ENCODE data around the gene GDPD2.

GDPD2 gene

DNA sequence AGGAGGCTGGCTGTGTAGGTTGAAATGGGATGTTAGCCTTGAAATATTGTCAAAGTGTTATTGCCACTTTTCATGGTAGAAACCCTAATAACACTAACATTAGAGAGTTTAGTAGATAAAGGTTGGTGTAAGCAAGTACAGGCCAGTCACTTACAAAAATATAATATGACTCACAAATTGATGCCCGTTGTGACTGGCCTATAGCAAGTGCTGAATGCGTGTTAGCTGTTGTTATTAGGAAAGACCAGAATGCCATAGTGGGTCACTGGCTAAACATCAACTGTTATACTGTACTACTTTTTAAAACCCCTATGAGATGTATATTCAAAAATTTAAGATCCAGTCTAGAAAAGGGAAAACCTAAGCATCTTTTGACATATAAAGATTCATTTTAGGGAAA lies 20.4 kb upstream of the GDPD2 start:
- Histone ChIP-seq H3K4me1 (ENCODE audit: insufficient read depth, low read length) (no peaks in the 10 kb centered on the region), H3K4me2 (ENCODE audit: insufficient read depth, low read length) (no peak overlapping the region), H3K4me3 (ENCODE audit: low read depth in 1 of 2, low read length in 2 of 2) (no peak overlapping the region), H3K36me3 (ENCODE audit: insufficient read depth, low read length) (peaks cover 72% of the 10 kb centered on the region), H3K9ac (ENCODE audit: low read depth, low read length) (no peak overlapping the region), H2AFZ (ENCODE audit: low read depth, low read length) (no peak overlapping the region), H3K79me2 (ENCODE audit: insufficient read depth, low read length) (no peaks in the 10 kb centered on the region), H3K9me3 (ENCODE audit: insufficient read depth, low read length, severe bottlenecking) (no peaks in the 10 kb centered on the region), H4K20me1 (ENCODE audit: insufficient read depth, low read length) (no peaks in the 10 kb centered on the region), H3K27me3 (ENCODE audit: insufficient read depth, low read length, poor library complexity) (no peaks in the 10 kb centered on the region), H3K27ac (ENCODE audit: low read length) (no peak overlapping the region)
- TF ChIP-seq EZH2 (IDR thresholded peaks at IDR 0.05; ENCODE audit: borderline replicate concordance, low read depth, low read length, severe bottlenecking) = no peak
- TF ChIP-seq, protein P1, sequence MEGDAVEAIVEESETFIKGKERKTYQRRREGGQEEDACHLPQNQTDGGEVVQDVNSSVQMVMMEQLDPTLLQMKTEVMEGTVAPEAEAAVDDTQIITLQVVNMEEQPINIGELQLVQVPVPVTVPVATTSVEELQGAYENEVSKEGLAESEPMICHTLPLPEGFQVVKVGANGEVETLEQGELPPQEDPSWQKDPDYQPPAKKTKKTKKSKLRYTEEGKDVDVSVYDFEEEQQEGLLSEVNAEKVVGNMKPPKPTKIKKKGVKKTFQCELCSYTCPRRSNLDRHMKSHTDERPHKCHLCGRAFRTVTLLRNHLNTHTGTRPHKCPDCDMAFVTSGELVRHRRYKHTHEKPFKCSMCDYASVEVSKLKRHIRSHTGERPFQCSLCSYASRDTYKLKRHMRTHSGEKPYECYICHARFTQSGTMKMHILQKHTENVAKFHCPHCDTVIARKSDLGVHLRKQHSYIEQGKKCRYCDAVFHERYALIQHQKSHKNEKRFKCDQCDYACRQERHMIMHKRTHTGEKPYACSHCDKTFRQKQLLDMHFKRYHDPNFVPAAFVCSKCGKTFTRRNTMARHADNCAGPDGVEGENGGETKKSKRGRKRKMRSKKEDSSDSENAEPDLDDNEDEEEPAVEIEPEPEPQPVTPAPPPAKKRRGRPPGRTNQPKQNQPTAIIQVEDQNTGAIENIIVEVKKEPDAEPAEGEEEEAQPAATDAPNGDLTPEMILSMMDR (IDR thresholded peaks at IDR 0.05; ENCODE audit: borderline replicate concordance, extremely low read depth, low read length, poor library complexity, severe bottlenecking) = no peak
- DNase-seq (no peak), ATAC-seq (ENCODE audit: insufficient read depth, low read depth) (no peak)

GRCh38 chrX:70405003-70405402 lies 18.1 kb upstream of the GDPD2 start:
- Histone ChIP-seq H3K36me3 (ENCODE audit: insufficient read depth, low read length) (peaks cover 76% of the 10 kb centered on the region), H3K9ac (ENCODE audit: low read depth, low read length) (no peak overlapping the region), H3K4me2 (ENCODE audit: insufficient read depth, low read length) (no peak overlapping the region), H3K4me1 (ENCODE audit: insufficient read depth, low read length) (no peaks in the 10 kb centered on the region), H3K9me3 (ENCODE audit: insufficient read depth, low read length, severe bottlenecking) (no peaks in the 10 kb centered on the region), H4K20me1 (ENCODE audit: insufficient read depth, low read length) (no peaks in the 10 kb centered on the region), H3K27ac (ENCODE audit: low read length) (no peak overlapping the region), H2AFZ (ENCODE audit: low read depth, low read length) (no peak overlapping the region), H3K27me3 (ENCODE audit: insufficient read depth, low read length, poor library complexity) (no peaks in the 10 kb centered on the region), H3K79me2 (ENCODE audit: insufficient read depth, low read length) (no peaks in the 10 kb centered on the region), H3K4me3 (ENCODE audit: low read depth in 1 of 2, low read length in 2 of 2) (no peak overlapping the region)
- TF ChIP-seq, protein P1 (IDR thresholded peaks at IDR 0.05; ENCODE audit: borderline replicate concordance, extremely low read depth, low read length, poor library complexity, severe bottlenecking) = no peak
- no peak for TF ChIP-seq EZH2 (IDR thresholded peaks at IDR 0.05; ENCODE audit: borderline replicate concordance, low read depth, low read length, severe bottlenecking)
- no peak for ATAC-seq (ENCODE audit: insufficient read depth, low read depth)
- no peak for DNase-seq

- no peaks in the 10 kb centered on the region for H3K79me2 ChIP-seq (ENCODE audit: insufficient read depth, low read length)
- H3K27me3 ChIP-seq (ENCODE audit: insufficient read depth, low read length, poor library complexity) = no peaks in the 10 kb centered on the region
- no peak for ATAC-seq (ENCODE audit: insufficient read depth, low read depth)
- peaks cover 53% of the 10 kb centered on the region for H3K36me3 ChIP-seq (ENCODE audit: insufficient read depth, low read length)
- no peak overlapping the region for H3K9ac ChIP-seq (ENCODE audit: low read depth, low read length)
- H3K9me3 ChIP-seq (ENCODE audit: insufficient read depth, low read length, severe bottlenecking) = no peaks in the 10 kb centered on the region
- no peaks in the 10 kb centered on the region for H4K20me1 ChIP-seq (ENCODE audit: insufficient read depth, low read length)
- no peak overlapping the region for H2AFZ ChIP-seq (ENCODE audit: low read depth, low read length)
- DNase-seq = no peak
- H3K4me3 ChIP-seq (ENCODE audit: low read depth in 1 of 2, low read length in 2 of 2) = no peak overlapping the region
- H3K27ac ChIP-seq (ENCODE audit: low read length) = no peak overlapping the region
- TF ChIP-seq EZH2 (IDR thresholded peaks at IDR 0.05; ENCODE audit: borderline replicate concordance, low read depth, low read length, severe bottlenecking) = no peak
- TF ChIP-seq, protein P1 (IDR thresholded peaks at IDR 0.05; ENCODE audit: borderline replicate concordance, extremely low read depth, low read length, poor library complexity, severe bottlenecking) = no peak
- no peak overlapping the region for H3K4me2 ChIP-seq (ENCODE audit: insufficient read depth, low read length)
- H3K4me1 ChIP-seq (ENCODE audit: insufficient read depth, low read length) = no peaks in the 10 kb centered on the region
Measured at GRCh38 chrX:70410921-70411320, 12.2 kb upstream of the GDPD2 start.

DNA sequence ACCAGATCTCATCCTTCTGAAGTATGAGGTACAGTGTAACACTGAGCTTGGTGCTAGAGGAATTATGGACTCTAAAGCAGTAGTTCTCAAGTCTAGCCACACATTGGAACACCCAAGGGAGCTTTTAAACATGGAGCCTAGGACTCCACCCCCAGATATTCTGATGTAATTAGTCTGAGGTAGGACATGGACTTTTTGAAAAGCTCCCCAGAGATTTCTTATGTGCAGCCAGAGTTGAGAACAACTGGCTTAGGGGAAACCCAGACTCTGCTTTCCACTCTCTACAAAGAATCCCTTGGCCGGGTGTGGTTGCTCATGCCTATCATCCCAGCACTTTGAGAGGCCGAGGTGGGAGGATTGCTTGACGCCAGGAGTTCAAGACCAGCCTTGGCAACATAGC lies 11.6 kb upstream of the GDPD2 start:
- H3K27me3 ChIP-seq (ENCODE audit: insufficient read depth, low read length, poor library complexity) = no peaks in the 10 kb centered on the region
- H3K36me3 ChIP-seq (ENCODE audit: insufficient read depth, low read length) = peaks cover 48% of the 10 kb centered on the region
- no peak overlapping the region for H3K27ac ChIP-seq (ENCODE audit: low read length)
- no peak overlapping the region for H3K4me2 ChIP-seq (ENCODE audit: insufficient read depth, low read length)
- no peak overlapping the region for H3K9ac ChIP-seq (ENCODE audit: low read depth, low read length)
- H3K79me2 ChIP-seq (ENCODE audit: insufficient read depth, low read length) = no peaks in the 10 kb centered on the region
- DNase-seq (no peak), ATAC-seq (ENCODE audit: insufficient read depth, low read depth) (no peak)
- H3K4me1 ChIP-seq (ENCODE audit: insufficient read depth, low read length) = no peaks in the 10 kb centered on the region
- H3K9me3 ChIP-seq (ENCODE audit: insufficient read depth, low read length, severe bottlenecking) = no peaks in the 10 kb centered on the region
- TF ChIP-seq EZH2 (IDR thresholded peaks at IDR 0.05; ENCODE audit: borderline replicate concordance, low read depth, low read length, severe bottlenecking) = no peak
- TF ChIP-seq, protein P1 (IDR thresholded peaks at IDR 0.05; ENCODE audit: borderline replicate concordance, extremely low read depth, low read length, poor library complexity, severe bottlenecking) = no peak
- no peak overlapping the region for H2AFZ ChIP-seq (ENCODE audit: low read depth, low read length)
- no peak overlapping the region for H3K4me3 ChIP-seq (ENCODE audit: low read depth in 1 of 2, low read length in 2 of 2)
- no peaks in the 10 kb centered on the region for H4K20me1 ChIP-seq (ENCODE audit: insufficient read depth, low read length)

Data from DND-41 (cell line).